ENCODE measurements around the gene CDH11.

The CDH11 gene

DNA sequence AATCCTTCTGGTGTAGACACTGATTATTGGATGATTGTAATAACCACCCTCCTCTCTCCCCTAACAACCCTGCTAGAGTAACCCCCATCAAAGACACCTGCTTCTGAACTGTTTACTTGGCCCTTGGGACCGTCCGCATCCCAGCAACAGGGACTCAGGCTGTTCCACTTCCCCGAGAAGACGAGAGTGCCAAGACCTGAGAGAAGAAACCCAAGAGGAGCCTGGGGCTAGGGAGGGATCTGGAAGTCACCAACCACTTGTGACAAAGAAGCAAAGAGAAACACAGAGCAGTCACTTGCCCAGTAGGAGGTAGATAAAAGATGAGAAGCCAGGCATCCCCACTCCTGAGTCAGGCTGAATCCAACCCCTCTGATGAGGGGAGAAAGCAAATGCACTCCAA, 84.3 kb downstream of the CDH11 start:
- H3F3A ChIP-seq (ENCODE audit: insufficient read depth, low read length) = no peaks in the 10 kb centered on the region
- no peaks in the 10 kb centered on the region for H3K9me2 ChIP-seq (ENCODE audit: low read depth, low read length)
- no peaks in the 10 kb centered on the region for H3K79me2 ChIP-seq (ENCODE audit: insufficient read depth, low read length)
- H3K9me3 ChIP-seq (ENCODE audit: low read length) = no peaks in the 10 kb centered on the region
- no peaks in the 10 kb centered on the region for H4K20me1 ChIP-seq (ENCODE audit: insufficient read depth, low read length)
- no peak overlapping the region for H3K9ac ChIP-seq (ENCODE audit: low read length)
- H3K36me3 ChIP-seq (ENCODE audit: insufficient read depth, low read length) = no peaks in the 10 kb centered on the region
- no peak for TF ChIP-seq EZH2 (IDR thresholded peaks at IDR 0.05; ENCODE audit: borderline replicate concordance, low read length)
- TF ChIP-seq, protein P1, sequence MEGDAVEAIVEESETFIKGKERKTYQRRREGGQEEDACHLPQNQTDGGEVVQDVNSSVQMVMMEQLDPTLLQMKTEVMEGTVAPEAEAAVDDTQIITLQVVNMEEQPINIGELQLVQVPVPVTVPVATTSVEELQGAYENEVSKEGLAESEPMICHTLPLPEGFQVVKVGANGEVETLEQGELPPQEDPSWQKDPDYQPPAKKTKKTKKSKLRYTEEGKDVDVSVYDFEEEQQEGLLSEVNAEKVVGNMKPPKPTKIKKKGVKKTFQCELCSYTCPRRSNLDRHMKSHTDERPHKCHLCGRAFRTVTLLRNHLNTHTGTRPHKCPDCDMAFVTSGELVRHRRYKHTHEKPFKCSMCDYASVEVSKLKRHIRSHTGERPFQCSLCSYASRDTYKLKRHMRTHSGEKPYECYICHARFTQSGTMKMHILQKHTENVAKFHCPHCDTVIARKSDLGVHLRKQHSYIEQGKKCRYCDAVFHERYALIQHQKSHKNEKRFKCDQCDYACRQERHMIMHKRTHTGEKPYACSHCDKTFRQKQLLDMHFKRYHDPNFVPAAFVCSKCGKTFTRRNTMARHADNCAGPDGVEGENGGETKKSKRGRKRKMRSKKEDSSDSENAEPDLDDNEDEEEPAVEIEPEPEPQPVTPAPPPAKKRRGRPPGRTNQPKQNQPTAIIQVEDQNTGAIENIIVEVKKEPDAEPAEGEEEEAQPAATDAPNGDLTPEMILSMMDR (IDR thresholded peaks at IDR 0.05; ENCODE audit: low read length) = no peak
- H3K27ac ChIP-seq (ENCODE audit: low read depth, low read length, poor library complexity, severe bottlenecking) = no peak overlapping the region
- no peak overlapping the region for H3K4me3 ChIP-seq (ENCODE audit: low read depth, low read length, poor library complexity, severe bottlenecking)
- H3K4me1 ChIP-seq (ENCODE audit: insufficient read depth, low read length, severe bottlenecking) = no peaks in the 10 kb centered on the region
- no peak overlapping the region for H3K4me2 ChIP-seq (ENCODE audit: low read length)
- no peak overlapping the region for H2AFZ ChIP-seq (ENCODE audit: low read length)
- no peaks in the 10 kb centered on the region for H3K27me3 ChIP-seq (ENCODE audit: insufficient read depth, low read length)

DNA sequence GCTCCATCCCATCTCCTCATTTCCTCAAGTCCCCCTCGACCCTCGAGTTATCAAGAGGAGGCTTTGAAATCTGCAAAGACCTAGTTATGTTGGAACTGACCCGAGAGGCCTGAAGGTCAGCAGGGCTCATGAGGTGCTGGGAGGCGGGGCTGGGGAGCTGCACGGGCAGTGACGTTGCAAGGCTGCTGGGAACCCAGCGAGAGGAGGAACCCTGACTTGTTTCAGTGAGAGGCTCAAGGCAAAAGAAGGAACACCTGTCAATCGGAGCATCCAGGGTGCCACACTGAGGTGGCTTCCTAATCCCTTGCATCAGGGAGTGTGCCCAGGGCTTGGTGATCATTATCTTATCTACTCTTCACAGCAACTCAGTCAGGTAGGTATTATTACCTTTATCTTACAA, 86.9 kb downstream of the CDH11 start:
- no peaks in the 10 kb centered on the region for H3K79me2 ChIP-seq (ENCODE audit: insufficient read depth, low read length)
- no peaks in the 10 kb centered on the region for H3K9me2 ChIP-seq (ENCODE audit: low read depth, low read length)
- no peak overlapping the region for H3K4me2 ChIP-seq (ENCODE audit: low read length)
- TF ChIP-seq, protein P1 (IDR thresholded peaks at IDR 0.05; ENCODE audit: low read length) = no peak
- TF ChIP-seq EZH2 (IDR thresholded peaks at IDR 0.05; ENCODE audit: borderline replicate concordance, low read length) = no peak
- H3K27ac ChIP-seq (ENCODE audit: low read depth, low read length, poor library complexity, severe bottlenecking) = no peak overlapping the region
- H3K36me3 ChIP-seq (ENCODE audit: insufficient read depth, low read length) = no peaks in the 10 kb centered on the region
- no peaks in the 10 kb centered on the region for H3K9me3 ChIP-seq (ENCODE audit: low read length)
- no peaks in the 10 kb centered on the region for H3K27me3 ChIP-seq (ENCODE audit: insufficient read depth, low read length)
- no peaks in the 10 kb centered on the region for H3F3A ChIP-seq (ENCODE audit: insufficient read depth, low read length)
- H3K9ac ChIP-seq (ENCODE audit: low read length) = no peak overlapping the region
- H3K4me3 ChIP-seq (ENCODE audit: low read depth, low read length, poor library complexity, severe bottlenecking) = no peak overlapping the region
- H4K20me1 ChIP-seq (ENCODE audit: insufficient read depth, low read length) = no peaks in the 10 kb centered on the region
- no peaks in the 10 kb centered on the region for H3K4me1 ChIP-seq (ENCODE audit: insufficient read depth, low read length, severe bottlenecking)
- H2AFZ ChIP-seq (ENCODE audit: low read length) = no peak overlapping the region

DNA sequence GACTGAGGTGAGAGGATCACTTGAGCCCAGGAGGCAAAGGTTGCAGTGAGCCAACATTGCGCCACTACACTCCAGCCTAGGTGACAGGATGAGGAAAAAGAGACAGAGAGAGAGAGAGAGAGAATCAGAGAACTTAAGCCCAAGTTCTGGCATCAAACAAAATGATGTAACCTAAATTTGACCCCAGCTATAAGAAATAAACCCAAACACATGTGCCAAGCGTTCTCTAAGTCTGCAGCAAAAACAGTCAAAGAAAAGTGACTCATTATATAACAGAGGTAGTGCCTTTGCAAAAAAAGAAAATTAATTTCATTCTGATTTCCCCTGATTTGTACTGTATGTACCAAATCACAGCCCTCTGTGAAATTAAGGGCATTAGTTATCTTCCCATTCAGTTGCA, 89.5 kb downstream of the CDH11 start:
- Histone ChIP-seq H4K20me1 (ENCODE audit: insufficient read depth, low read length) (no peaks in the 10 kb centered on the region), H3K27ac (ENCODE audit: low read depth, low read length, poor library complexity, severe bottlenecking) (no peak overlapping the region), H3K9me3 (ENCODE audit: low read length) (no peaks in the 10 kb centered on the region), H3K27me3 (ENCODE audit: insufficient read depth, low read length) (no peaks in the 10 kb centered on the region), H3F3A (ENCODE audit: insufficient read depth, low read length) (no peaks in the 10 kb centered on the region), H2AFZ (ENCODE audit: low read length) (no peak overlapping the region), H3K36me3 (ENCODE audit: insufficient read depth, low read length) (no peaks in the 10 kb centered on the region), H3K4me3 (ENCODE audit: low read depth, low read length, poor library complexity, severe bottlenecking) (no peak overlapping the region), H3K79me2 (ENCODE audit: insufficient read depth, low read length) (no peaks in the 10 kb centered on the region), H3K9ac (ENCODE audit: low read length) (no peak overlapping the region), H3K4me1 (ENCODE audit: insufficient read depth, low read length, severe bottlenecking) (no peaks in the 10 kb centered on the region), H3K4me2 (ENCODE audit: low read length) (no peak overlapping the region), H3K9me2 (ENCODE audit: low read depth, low read length) (no peaks in the 10 kb centered on the region)
- TF ChIP-seq EZH2 (IDR thresholded peaks at IDR 0.05; ENCODE audit: borderline replicate concordance, low read length) = no peak
- TF ChIP-seq, protein P1 (IDR thresholded peaks at IDR 0.05; ENCODE audit: low read length) = no peak
